NAMALWA (cell line): ENCODE data around the gene REL.
"Not testable (repeated sequence)": the region's sequence is repeated elsewhere in the genome, so short reads cannot be mapped to it uniquely, and the experiment has no call there.

Experiments
- DNase-seq: peaks from one replicate; pipeline ENCODE4 v3.0.0-alpha.2; 2015; ENCODE audit warnings: low spot score

The REL gene

DNA sequence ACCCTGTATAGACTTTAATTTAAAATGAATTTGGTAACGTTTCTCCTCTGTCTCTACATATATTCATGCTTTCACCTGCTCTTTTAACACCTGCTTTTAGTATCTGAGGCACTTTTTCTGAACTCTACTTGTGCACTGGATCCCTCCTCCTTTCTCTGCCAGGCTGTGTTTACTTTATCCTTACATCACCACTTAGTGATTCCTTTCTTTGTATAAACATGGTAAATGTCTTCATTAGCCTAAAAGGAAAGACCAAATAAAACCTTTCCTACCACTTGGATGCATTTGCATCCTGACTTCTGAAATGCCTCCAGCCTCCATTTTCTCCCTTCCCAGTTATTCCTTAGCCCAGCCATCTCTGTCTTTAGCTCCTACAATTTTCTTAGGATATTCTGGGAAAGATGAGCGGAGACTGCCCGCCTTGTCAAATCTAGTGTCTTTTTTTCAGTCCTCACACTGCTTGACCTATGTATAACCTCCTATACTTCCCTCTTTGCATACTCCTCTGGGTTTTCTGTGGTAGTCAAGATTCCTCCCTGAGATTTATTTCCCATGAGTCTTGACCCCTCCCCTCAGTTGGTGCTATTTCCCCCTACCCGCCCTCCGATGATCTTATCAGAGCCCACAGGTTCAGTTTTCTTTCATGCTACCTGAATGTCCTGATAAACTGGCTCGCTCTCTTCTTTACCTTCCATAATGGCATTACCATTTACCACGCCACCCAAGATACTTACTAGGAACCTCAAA, 44.8 kb downstream of the REL start:
- no peak for DNase-seq

- no peak for DNase-seq
Measured at GRCh38 chr2:60926741-60927552, 45.6 kb downstream of the REL start.

- DNase-seq = not testable (repeated sequence)
Measured at GRCh38 chr2:60932061-60932460, 50.7 kb downstream of the REL start.

GRCh38 chr2:60932954-60933353, 51.6 kb downstream of the REL start:
- no peak for DNase-seq

DNA sequence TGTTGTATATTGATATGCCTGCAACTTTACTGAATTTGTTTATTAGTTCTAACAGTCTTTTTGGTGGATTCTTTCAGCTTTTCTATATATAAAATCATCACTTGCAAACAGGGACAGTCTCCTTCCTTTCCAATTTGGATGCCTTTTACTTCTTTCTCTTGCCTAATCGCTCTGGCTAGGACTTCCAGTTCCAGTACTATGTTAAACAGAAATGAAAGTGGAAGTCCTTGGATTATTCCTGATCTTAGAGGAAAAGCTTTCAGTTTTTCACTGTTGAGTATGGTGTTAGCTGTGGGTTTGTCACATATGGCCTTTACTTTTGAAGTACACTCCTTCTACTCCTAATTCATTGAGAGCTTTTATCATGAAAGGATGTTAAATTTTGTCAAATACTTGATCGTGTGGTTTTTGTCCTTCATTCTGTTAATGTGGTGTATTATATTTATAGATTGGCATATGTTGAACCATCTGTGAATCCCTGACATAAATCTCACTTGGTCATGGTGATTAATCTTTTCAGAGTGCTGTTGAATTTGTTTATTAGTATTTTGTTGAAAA, 52.9 kb downstream of the REL start:
- no peak for DNase-seq

GRCh38 chr2:60936757-60937156, 55.4 kb downstream of the REL start:
- DNase-seq = no peak

- no peak for DNase-seq
Measured at GRCh38 chr2:60938301-60938700, 56.9 kb downstream of the REL start.

DNA sequence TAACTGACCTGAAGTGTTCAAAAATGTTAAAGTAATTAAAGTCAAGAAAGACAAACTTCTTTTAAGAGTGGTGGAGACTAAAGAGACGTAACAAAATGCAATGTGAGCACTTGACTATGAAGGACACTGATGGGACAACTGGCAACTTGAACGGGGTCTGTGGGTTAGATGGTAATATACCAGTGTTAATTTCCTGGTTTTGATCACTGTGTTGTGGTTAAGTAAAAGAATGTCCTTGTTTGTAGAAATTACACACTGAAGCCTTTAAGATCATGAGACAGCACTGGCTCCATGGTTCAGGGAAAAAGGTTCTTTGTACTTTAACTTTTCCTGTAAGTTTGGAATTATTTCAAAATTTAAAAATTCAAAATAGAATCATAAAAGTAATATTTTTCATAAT, 58.2 kb downstream of the REL start:
- DNase-seq = no peak

GRCh38 chr2:60945341-60945740, 64.0 kb downstream of the REL start:
- DNase-seq = no peak

DNA sequence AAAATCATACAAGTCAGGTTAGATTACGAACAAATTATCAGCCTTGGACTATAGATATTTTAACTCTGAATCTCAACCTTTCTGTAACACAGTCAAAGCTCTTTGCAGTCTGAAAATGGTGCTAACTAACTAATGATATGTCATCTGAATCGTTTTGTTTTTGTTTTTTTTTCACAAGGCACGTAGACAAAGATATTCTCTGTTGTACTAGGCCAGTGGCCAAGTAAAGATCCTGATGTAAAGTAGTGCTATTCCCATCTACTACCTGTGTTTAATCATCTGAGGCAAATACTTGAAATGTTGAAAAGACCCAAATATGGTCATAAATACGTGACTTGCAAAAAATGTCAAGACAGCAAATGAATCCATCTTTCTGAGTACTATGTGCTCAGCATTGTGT, 65.7 kb downstream of the REL start:
- DNase-seq = no peak

DNA sequence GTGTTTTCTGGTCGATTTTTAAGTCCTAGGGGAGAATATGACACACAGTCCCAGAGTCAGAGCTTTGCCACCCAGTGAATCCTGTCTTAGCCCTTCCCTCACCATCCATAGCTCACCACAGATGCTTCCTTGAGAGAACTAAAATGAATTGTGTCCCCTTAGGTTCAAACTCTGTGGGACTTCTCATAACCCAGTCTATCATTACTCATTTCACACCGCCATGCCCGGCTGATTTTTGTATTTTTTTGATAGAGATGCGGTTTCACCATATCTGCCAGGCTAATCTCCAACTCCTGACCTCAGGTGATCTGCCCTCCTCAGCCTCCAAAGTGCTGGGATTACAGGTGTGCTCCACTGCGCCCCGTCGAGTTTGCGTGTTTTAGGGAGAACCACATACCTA, 66.8 kb downstream of the REL start:
- DNase-seq = no peak

DNA sequence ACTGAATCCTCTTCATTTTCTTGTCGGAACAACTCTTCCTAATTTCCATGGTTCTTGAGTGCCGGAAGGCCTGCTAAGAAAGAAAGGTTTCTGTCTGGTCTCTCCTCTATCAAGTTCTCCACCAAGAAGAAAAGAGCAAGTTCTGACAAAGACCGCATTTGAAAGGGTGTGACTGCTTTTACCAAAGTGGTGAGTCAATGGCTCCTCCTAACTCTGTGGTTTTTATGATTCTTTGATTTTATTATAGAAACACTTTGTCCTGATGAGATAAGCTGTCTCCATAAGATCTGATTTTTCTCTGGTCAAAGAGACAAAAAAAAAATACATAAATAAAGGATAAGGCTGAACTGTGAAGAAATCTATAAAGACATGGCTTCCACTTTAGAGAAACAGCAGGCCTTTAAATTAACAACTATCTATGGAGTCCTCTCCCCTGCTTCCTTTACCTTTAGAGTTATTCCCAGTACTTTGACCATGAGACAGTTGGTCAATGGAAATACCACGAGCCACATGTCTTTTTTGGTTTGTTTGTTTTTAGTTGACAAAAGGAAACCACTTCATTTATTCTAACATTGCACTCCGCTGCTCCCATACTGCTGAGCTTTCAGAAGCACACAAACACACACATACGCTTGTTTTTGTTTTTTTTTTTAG, 67.7 kb downstream of the REL start:
- DNase-seq = no peak

DNA sequence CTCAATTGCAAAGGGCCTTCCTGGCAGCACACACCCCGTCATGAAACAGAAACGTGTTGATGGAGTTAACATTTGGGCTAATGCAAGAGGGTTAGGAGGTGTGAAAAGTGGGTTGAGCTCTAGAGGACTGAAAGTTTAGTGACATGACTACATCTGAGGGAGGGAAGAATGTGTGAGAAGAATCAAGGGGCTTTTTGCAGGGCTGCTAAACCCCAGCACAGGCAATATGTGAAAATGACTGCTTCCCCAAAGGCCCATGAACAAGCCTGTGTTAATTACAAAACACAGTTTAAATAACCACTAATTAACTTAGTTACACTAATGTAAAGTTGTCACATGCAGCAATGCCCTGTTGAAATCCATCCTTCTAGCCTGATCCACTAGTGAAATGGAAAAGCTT, 72.8 kb downstream of the REL start:
- DNase-seq = no peak

- no peak for DNase-seq
Measured at GRCh38 chr2:60957224-60957623, 75.8 kb downstream of the REL start.

DNA sequence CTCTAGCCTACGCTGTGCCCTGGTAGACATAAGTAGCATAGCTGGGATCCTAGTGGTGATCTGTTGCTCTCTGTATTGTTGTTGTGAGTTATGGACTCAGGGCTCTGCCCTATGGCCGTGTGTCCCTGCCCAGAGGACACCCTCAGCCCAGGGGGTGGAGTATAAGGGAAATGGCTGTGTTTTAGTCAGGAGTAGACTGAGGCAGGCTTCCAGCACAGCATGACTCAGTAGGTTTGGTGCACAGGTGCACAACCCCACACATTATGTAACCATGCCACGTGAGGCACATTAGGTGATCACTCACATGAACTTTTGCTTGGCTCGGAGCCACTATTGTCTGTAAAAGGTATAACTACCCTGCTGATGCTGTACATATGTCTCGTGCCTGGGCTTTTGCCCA, 76.3 kb downstream of the REL start:
- DNase-seq = no peak

GRCh38 chr2:60958361-60958760, 77.0 kb downstream of the REL start:
- DNase-seq = no peak

GRCh38 chr2:60958800-60959199, 77.4 kb downstream of the REL start:
- no peak for DNase-seq

DNA sequence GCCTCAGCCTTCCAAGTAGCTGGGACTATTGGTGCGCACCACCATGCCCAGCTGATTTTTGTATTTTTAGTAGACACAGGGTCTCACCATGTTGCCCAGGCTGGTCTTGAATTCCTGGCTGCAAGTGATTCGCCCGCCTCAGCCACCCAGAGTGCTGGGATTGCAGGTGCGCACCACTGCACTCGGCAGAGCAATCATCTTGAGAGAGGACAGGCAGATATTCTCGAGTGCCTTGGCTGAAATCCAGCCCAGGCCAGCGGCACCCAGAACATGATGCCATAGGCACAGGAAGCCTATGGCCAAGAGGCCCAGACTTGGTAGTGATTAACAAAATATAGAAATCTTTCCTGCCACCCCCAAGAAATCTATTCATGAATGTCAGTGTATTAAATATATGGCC, 78.1 kb downstream of the REL start:
- DNase-seq = no peak

DNA sequence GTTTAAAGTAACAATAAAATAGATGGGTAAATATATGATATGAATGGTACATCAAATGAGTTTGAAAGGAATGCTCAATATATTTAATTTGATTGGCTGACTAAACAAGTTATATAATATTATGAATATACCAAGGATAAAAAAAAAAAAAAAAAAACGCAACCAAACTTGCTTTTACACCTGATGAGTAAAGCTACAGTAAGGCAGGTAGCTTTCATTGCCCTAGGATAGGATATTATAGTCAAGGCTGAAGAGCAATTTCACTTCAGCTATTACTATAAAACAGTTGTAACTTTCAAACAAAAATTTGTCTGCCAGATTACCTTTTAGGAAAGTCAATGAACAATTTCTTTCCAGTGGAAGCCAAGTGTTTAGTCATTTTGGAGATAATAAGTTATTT, 79.3 kb downstream of the REL start:
- no peak for DNase-seq

DNA sequence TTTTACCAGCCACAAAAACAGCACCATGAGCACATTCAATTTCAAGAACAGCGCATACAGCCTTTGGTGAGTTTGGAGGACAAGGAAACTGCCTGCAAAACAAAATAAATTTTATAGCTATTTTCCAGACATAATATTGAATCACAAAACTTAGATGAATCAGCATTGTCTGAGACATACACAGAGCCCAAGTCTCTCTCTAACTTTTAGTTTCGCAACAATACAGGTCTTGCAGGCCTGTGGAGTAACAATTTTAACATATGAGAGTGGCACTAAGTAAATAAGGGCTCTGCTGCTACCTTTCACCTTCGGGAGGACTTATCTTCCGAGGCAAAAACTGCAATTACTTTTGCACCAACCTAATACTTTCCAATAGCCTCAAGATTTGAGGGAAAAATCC, 80.1 kb downstream of the REL start:
- no peak for DNase-seq

DNA sequence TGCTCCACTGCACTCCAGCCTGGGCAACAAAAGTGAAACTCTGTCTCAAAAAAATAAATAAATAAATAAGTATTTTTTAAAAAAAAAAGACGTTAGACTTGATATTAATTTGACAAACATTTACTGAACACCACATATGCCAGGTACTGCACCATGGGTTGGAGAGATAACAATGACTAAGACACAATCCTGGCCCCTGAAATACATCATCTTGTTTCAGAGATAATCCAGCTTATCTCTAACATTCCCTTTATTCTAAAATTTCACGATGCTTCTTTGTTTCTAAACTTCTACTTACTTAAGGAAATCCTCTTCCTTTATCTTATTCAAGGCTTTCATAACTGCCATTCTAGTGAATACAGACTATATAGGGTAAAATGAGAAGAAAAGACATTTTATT, 81.2 kb downstream of the REL start:
- DNase-seq = no peak

DNA sequence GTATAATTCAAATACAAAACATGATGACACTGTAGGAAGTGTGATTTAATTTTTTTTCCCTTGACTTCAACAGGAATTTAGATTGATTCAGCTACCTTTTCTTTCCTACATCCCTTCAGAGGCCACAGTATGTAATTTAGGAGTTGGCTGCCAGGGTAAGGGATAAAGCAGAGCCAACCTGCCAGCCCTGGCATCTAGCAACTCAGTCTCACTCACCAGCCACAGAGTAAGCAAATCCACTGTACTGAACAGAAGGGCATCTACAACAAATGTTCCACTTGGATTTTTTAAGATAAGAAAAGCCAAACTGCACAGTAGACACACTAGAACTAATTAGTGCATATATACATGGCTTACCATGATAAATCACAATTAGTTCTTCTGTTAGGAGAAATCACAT, 81.8 kb downstream of the REL start:
- no peak for DNase-seq
